ENCODE data around the gene NUMBL. TPM values are rescaled to one million over a fixed set of nuclear protein-coding genes. Genes with fewer than 3 reads are reported as not detected.
"Not testable (repeated sequence)": the region's sequence is repeated elsewhere in the genome, so short reads cannot be mapped to it uniquely, and the experiment has no call there.

The NUMBL gene
- total and polyA plus RNA-seq, 2 experiments from 2014 or later, result 15.7 to 32.1 TPM

DNA sequence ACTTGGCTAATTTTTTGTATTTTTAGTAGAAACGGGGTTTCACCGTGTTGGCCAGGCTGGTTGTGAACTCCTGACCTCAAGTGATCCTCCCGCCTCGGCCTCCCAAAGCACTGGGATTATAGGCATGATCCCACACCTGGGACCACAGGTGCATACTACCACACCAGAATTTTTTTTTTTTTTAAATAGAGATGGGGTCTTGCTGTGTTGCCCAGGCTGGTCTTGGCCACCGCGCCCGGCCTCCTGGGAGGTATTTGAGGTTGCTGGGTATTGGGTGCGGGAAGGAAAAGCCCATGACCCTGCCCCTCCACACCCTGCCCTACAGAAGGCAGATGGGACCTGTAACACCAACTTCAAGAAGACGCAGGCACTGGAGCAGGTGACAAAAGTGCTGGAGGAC, 46.2 kb upstream of the NUMBL start:
- Histone ChIP-seq H3K27me3 (no peaks in the 10 kb centered on the region), H3K36me3 (replicated peaks; ENCODE audit: insufficient read depth, low read depth) (no peaks in the 10 kb centered on the region), H3K79me2 (no peaks in the 10 kb centered on the region), H2AFZ (no peak overlapping the region), H3K4me1 (ENCODE audit: insufficient read depth) (no peaks in the 10 kb centered on the region), H3K9me3 (ENCODE audit: low read depth) (no peaks in the 10 kb centered on the region), H3K9me2 (replicated peaks; ENCODE audit: insufficient read depth) (no peaks in the 10 kb centered on the region), H3K4me2 (no peak overlapping the region), H4K20me1 (ENCODE audit: insufficient read depth, poor library complexity, severe bottlenecking) (no peaks in the 10 kb centered on the region), H3K4me3 (no peak overlapping the region), H3K27ac (no peak overlapping the region)
- DNase-seq (ENCODE audit: low spot score), result no peak
- TF ChIP-seq EZH2phosphoT487 (IDR thresholded peaks at IDR 0.05; ENCODE audit: low read depth, severe bottlenecking, unreplicated experiment), result no peak
- TF ChIP-seq, protein P1, sequence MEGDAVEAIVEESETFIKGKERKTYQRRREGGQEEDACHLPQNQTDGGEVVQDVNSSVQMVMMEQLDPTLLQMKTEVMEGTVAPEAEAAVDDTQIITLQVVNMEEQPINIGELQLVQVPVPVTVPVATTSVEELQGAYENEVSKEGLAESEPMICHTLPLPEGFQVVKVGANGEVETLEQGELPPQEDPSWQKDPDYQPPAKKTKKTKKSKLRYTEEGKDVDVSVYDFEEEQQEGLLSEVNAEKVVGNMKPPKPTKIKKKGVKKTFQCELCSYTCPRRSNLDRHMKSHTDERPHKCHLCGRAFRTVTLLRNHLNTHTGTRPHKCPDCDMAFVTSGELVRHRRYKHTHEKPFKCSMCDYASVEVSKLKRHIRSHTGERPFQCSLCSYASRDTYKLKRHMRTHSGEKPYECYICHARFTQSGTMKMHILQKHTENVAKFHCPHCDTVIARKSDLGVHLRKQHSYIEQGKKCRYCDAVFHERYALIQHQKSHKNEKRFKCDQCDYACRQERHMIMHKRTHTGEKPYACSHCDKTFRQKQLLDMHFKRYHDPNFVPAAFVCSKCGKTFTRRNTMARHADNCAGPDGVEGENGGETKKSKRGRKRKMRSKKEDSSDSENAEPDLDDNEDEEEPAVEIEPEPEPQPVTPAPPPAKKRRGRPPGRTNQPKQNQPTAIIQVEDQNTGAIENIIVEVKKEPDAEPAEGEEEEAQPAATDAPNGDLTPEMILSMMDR (IDR thresholded peaks at IDR 0.05; ENCODE audit: poor library complexity), result no peak
- no peak for TF ChIP-seq EZH2 (IDR thresholded peaks at IDR 0.05; ENCODE audit: borderline replicate concordance)
- 88% methylated on average over 9 of the region's 9 CpGs for WGBS (ENCODE audit: low lambda C conversion rate, missing lambda C conversion rate)

DNA sequence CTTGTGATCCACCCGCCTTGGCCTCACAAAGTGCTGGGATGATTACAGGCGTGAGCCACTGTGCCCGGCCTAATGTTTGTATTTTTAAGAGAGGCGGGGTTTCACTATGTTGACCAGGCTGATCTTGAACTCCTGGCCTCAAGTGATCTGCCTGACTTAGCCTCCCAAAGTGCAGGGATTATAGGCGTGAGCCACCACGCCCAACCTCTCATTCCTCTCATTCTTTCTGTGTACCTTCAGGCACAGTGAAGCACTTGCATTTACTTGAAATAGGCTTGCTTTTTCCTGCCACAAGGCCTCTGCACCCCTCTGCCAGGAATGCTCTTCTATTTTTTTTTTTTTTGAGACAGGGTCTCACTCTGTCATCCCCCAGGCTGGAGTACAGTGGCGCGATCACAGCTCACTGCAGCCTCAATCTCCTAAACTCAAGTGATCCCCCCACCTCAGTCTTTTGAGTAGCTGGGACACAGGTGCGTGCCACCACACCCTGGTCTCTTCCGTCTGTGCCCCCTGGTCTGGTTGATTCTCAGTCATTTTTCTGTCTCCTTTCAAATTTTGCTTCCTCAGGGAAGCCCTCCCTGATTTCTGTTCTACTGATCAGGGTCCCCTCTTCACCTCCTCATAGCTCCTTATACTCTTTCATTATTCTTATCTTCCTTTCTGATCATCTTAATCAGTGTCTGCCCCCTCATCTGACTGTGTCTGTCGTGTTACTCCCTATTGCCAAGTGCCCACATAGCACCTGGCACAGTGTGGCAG, 44.7 kb upstream of the NUMBL start:
- H3K4me2 ChIP-seq, result no peak overlapping the region
- H2AFZ ChIP-seq, result no peak overlapping the region
- H3K27ac ChIP-seq, result peak overlapping the region; percentile 28
- H3K9me3 ChIP-seq (ENCODE audit: low read depth), result no peaks in the 10 kb centered on the region
- no peaks in the 10 kb centered on the region for H3K36me3 ChIP-seq (replicated peaks; ENCODE audit: insufficient read depth, low read depth)
- no peak overlapping the region for H3K4me3 ChIP-seq
- H4K20me1 ChIP-seq (ENCODE audit: insufficient read depth, poor library complexity, severe bottlenecking), result no peaks in the 10 kb centered on the region
- 80% methylated on average over 11 of the region's 11 CpGs for WGBS (ENCODE audit: low lambda C conversion rate, missing lambda C conversion rate)
- no peaks in the 10 kb centered on the region for H3K27me3 ChIP-seq
- TF ChIP-seq EZH2 (IDR thresholded peaks at IDR 0.05; ENCODE audit: borderline replicate concordance) (no peak), EZH2phosphoT487 (IDR thresholded peaks at IDR 0.05; ENCODE audit: low read depth, severe bottlenecking, unreplicated experiment) (no peak)
- TF ChIP-seq, protein P1 (IDR thresholded peaks at IDR 0.05; ENCODE audit: poor library complexity), result no peak
- H3K79me2 ChIP-seq, result no peaks in the 10 kb centered on the region
- DNase-seq (ENCODE audit: low spot score), result no peak
- H3K9me2 ChIP-seq (replicated peaks; ENCODE audit: insufficient read depth), result no peaks in the 10 kb centered on the region
- H3K4me1 ChIP-seq (ENCODE audit: insufficient read depth), result no peaks in the 10 kb centered on the region

DNA sequence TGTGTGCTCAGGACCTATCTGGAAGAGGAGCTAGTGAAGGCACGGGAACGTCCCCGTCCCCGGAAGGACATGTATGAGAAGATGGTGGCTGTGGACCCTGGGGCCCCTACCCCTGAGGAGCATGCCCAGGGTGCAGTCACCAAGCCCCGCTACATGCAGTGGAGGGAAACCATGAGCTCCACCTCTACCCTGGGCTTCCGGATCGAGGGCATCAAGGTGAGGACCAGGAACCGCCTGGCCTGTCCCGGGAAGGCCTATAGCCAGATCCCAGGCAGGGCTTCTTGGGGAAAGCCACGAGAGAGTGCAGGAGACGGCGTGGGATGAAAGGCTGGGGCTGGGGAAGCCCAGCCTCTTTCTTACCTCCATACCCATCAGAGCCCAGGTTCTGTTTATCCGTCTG, 42.7 kb upstream of the NUMBL start:
- no peaks in the 10 kb centered on the region for H4K20me1 ChIP-seq (ENCODE audit: insufficient read depth, poor library complexity, severe bottlenecking)
- no peaks in the 10 kb centered on the region for H3K36me3 ChIP-seq (replicated peaks; ENCODE audit: insufficient read depth, low read depth)
- no peaks in the 10 kb centered on the region for H3K27me3 ChIP-seq
- DNase-seq (ENCODE audit: low spot score), result no peak
- no peak for TF ChIP-seq EZH2 (IDR thresholded peaks at IDR 0.05; ENCODE audit: borderline replicate concordance)
- TF ChIP-seq, protein P1 (IDR thresholded peaks at IDR 0.05; ENCODE audit: poor library complexity), result no peak
- no peak for TF ChIP-seq EZH2phosphoT487 (IDR thresholded peaks at IDR 0.05; ENCODE audit: low read depth, severe bottlenecking, unreplicated experiment)
- H3K79me2 ChIP-seq, result peaks cover 11% of the 10 kb centered on the region
- H2AFZ ChIP-seq, result no peak overlapping the region
- 96% methylated on average over 13 of the region's 13 CpGs for WGBS (ENCODE audit: low lambda C conversion rate, missing lambda C conversion rate)
- no peak overlapping the region for H3K27ac ChIP-seq
- H3K4me3 ChIP-seq, result no peak overlapping the region
- no peak overlapping the region for H3K4me2 ChIP-seq
- no peaks in the 10 kb centered on the region for H3K9me2 ChIP-seq (replicated peaks; ENCODE audit: insufficient read depth)
- no peaks in the 10 kb centered on the region for H3K4me1 ChIP-seq (ENCODE audit: insufficient read depth)
- no peaks in the 10 kb centered on the region for H3K9me3 ChIP-seq (ENCODE audit: low read depth)

DNA sequence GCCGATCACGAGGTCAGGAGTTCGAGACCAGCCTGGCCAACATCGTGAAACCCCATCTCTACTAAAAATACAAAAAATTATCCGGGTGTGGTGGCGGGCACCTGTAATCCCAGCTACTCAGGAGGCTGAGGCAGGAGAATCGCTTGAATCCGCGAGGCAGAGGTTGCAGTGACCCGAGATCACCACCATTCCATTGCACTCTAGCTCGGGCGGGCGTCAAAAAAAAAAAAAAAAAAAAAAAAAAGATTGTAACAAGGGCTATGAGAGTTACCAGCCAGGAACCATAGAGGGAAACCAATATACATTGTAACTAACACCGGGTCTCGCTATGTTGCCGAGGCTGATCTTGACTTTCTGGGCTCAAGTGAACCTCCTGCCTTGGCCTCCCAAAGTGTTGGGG, 41.9 kb upstream of the NUMBL start:
- not testable (repeated sequence) for H3K9me3 ChIP-seq (ENCODE audit: low read depth); H3K27ac ChIP-seq; H3K4me2 ChIP-seq; H2AFZ ChIP-seq; H3K4me1 ChIP-seq (ENCODE audit: insufficient read depth); H4K20me1 ChIP-seq (ENCODE audit: insufficient read depth, poor library complexity, severe bottlenecking); DNase-seq (ENCODE audit: low spot score); H3K4me3 ChIP-seq; H3K9me2 ChIP-seq (replicated peaks; ENCODE audit: insufficient read depth); H3K27me3 ChIP-seq; H3K36me3 ChIP-seq (replicated peaks; ENCODE audit: insufficient read depth, low read depth)
- 98% methylated on average over 16 of the region's 16 CpGs for WGBS (ENCODE audit: low lambda C conversion rate, missing lambda C conversion rate)
- H3K79me2 ChIP-seq, result peaks cover 19% of the 10 kb centered on the region

DNA sequence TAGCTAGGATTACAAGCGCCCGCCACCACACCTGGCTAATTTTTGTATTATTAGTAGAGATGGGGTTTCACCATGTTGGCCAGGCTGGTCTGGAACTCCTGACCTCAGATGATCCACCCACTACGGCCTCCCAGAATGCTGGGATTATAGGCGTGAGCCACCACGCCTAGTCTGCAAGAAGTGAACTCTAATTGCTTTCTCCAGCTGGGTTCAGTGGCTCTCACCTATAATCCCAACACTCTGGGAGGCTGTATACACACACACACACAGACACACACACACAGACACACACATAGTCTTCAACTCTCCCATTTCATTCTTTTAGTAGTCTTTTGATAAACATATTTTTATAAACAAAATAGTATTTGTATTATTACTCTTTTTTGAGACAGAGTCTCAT, 39.6 kb upstream of the NUMBL start:
- peaks cover 16% of the 10 kb centered on the region for H4K20me1 ChIP-seq (ENCODE audit: insufficient read depth, poor library complexity, severe bottlenecking)
- not testable (repeated sequence) for H3K4me1 ChIP-seq (ENCODE audit: insufficient read depth); H3K4me3 ChIP-seq; DNase-seq (ENCODE audit: low spot score); H3K27me3 ChIP-seq; H3K9me3 ChIP-seq (ENCODE audit: low read depth); H2AFZ ChIP-seq; H3K9me2 ChIP-seq (replicated peaks; ENCODE audit: insufficient read depth); H3K27ac ChIP-seq; H3K4me2 ChIP-seq; H3K36me3 ChIP-seq (replicated peaks; ENCODE audit: insufficient read depth, low read depth)
- peaks cover 40% of the 10 kb centered on the region for H3K79me2 ChIP-seq
- WGBS (ENCODE audit: low lambda C conversion rate, missing lambda C conversion rate), result 97% methylated on average over 5 of the region's 5 CpGs
